ENCODE data around the gene ZSCAN5C. TPM values are rescaled to one million over a fixed set of nuclear protein-coding genes. Genes with fewer than 3 reads are reported as not detected.

Gene ZSCAN5C
- total RNA-seq, 1 donor from 2014 or later, result not detected

GRCh38 chr19:56158170-56158757, 43.8 kb upstream of the ZSCAN5C start:
- DNase-seq (ENCODE audit: low read depth), result no peak
- Mint-ChIP-seq H3K4me1 (ENCODE audit: low read depth, unreplicated experiment) (peaks cover 12% of the 10 kb centered on the region), H3K4me3 (ENCODE audit: unreplicated experiment) (no peak overlapping the region), H3K27ac (ENCODE audit: unreplicated experiment) (no peak overlapping the region), H3K27me3 (ENCODE audit: low read depth, unreplicated experiment) (no peaks in the 10 kb centered on the region), H3K9me3 (ENCODE audit: unreplicated experiment) (no peaks in the 10 kb centered on the region), H3K36me3 (ENCODE audit: low read depth, unreplicated experiment) (peaks cover 26% of the 10 kb centered on the region)
- no peak overlapping the region for H3K4me3 ChIP-seq (ENCODE audit: insufficient read depth, low read depth, low read length)
- H3K4me1 ChIP-seq (ENCODE audit: insufficient read depth, low read length), result no peaks in the 10 kb centered on the region
- no peak overlapping the region for H2AFZ ChIP-seq (ENCODE audit: low read depth, low read length)
- H3K27ac ChIP-seq (ENCODE audit: low read depth, low read length), result no peak overlapping the region
- no peaks in the 10 kb centered on the region for H3K27me3 ChIP-seq (ENCODE audit: insufficient read depth, low read length)
- H3K4me2 ChIP-seq (ENCODE audit: low read length), result no peak overlapping the region
- peaks cover 14% of the 10 kb centered on the region for H4K20me1 ChIP-seq (ENCODE audit: insufficient read depth, low read length)
- peaks cover 3% of the 10 kb centered on the region for H3K9me3 ChIP-seq (ENCODE audit: insufficient read depth, low read depth, low read length)
- TF ChIP-seq CTCF (IDR thresholded peaks at IDR 0.05; ENCODE audit: insufficient read depth, low read depth, low read length) (no peak), EZH2 (IDR thresholded peaks at IDR 0.05; ENCODE audit: insufficient read depth, low read length) (no peak)
- no peaks in the 10 kb centered on the region for H3K36me3 ChIP-seq (ENCODE audit: insufficient read depth, low read length)
- H3K79me2 ChIP-seq (ENCODE audit: insufficient read depth, low read length), result no peaks in the 10 kb centered on the region
- no peak overlapping the region for H3K9ac ChIP-seq (ENCODE audit: low read length)
- FAIRE-seq, result no peak

- no peak overlapping the region for H3K4me3 Mint-ChIP-seq (ENCODE audit: unreplicated experiment)
- peaks cover 8% of the 10 kb centered on the region for H3K4me1 Mint-ChIP-seq (ENCODE audit: low read depth, unreplicated experiment)
- Histone ChIP-seq H3K36me3 (ENCODE audit: insufficient read depth, low read length) (no peaks in the 10 kb centered on the region), H3K4me1 (ENCODE audit: insufficient read depth, low read length) (no peaks in the 10 kb centered on the region), H3K79me2 (ENCODE audit: insufficient read depth, low read length) (no peaks in the 10 kb centered on the region), H3K27ac (ENCODE audit: low read depth, low read length) (no peak overlapping the region), H4K20me1 (ENCODE audit: insufficient read depth, low read length) (peaks cover 6% of the 10 kb centered on the region), H3K4me2 (ENCODE audit: low read length) (no peak overlapping the region), H3K4me3 (ENCODE audit: insufficient read depth, low read depth, low read length) (no peak overlapping the region), H2AFZ (ENCODE audit: low read depth, low read length) (no peak overlapping the region), H3K9ac (ENCODE audit: low read length) (no peak overlapping the region), H3K9me3 (ENCODE audit: insufficient read depth, low read depth, low read length) (peaks cover 3% of the 10 kb centered on the region), H3K27me3 (ENCODE audit: insufficient read depth, low read length) (no peaks in the 10 kb centered on the region)
- no peaks in the 10 kb centered on the region for H3K9me3 Mint-ChIP-seq (ENCODE audit: unreplicated experiment)
- no peak for DNase-seq (ENCODE audit: low read depth)
- H3K27ac Mint-ChIP-seq (ENCODE audit: unreplicated experiment), result no peak overlapping the region
- no peak for FAIRE-seq
- H3K27me3 Mint-ChIP-seq (ENCODE audit: low read depth, unreplicated experiment), result no peaks in the 10 kb centered on the region
- no peak for TF ChIP-seq CTCF (IDR thresholded peaks at IDR 0.05; ENCODE audit: insufficient read depth, low read depth, low read length)
- no peak for TF ChIP-seq EZH2 (IDR thresholded peaks at IDR 0.05; ENCODE audit: insufficient read depth, low read length)
- H3K36me3 Mint-ChIP-seq (ENCODE audit: low read depth, unreplicated experiment), result peaks cover 26% of the 10 kb centered on the region
Measured at GRCh38 chr19:56159009-56159559, 43.0 kb upstream of the ZSCAN5C start.

DNA sequence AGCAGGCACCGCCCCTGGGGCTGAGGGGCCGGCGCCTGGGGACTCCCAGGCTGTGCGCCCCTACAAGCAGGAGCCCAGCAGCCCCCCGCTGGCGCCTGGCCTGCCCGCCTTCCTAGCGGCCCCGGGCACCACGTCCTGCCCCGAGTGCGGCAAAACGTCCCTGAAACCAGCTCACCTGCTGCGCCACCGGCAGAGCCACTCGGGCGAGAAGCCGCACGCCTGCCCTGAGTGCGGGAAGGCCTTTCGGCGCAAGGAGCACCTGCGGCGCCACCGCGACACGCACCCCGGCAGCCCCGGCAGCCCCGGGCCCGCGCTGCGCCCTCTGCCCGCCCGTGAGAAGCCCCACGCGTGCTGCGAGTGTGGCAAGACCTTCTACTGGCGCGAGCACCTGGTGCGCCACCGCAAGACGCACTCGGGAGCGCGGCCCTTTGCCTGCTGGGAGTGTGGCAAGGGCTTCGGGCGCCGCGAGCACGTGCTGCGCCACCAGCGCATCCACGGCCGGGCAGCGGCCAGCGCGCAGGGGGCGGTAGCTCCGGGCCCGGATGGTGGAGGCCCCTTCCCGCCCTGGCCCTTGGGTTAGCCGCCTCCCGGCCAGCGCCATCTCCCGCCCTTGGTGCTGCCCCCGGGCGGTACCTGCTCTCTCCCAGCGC, 42.3 kb upstream of the ZSCAN5C start:
- FAIRE-seq, result no peak
- no peak for DNase-seq (ENCODE audit: low read depth)
- no peaks in the 10 kb centered on the region for H3K27me3 Mint-ChIP-seq (ENCODE audit: low read depth, unreplicated experiment)
- Histone ChIP-seq H3K4me1 (ENCODE audit: insufficient read depth, low read length) (no peaks in the 10 kb centered on the region), H4K20me1 (ENCODE audit: insufficient read depth, low read length) (peaks cover 3% of the 10 kb centered on the region), H3K4me3 (ENCODE audit: insufficient read depth, low read depth, low read length) (no peak overlapping the region), H3K27ac (ENCODE audit: low read depth, low read length) (no peak overlapping the region), H3K79me2 (ENCODE audit: insufficient read depth, low read length) (no peaks in the 10 kb centered on the region), H3K9ac (ENCODE audit: low read length) (no peak overlapping the region), H2AFZ (ENCODE audit: low read depth, low read length) (no peak overlapping the region), H3K4me2 (ENCODE audit: low read length) (no peak overlapping the region), H3K9me3 (ENCODE audit: insufficient read depth, low read depth, low read length) (peaks cover 3% of the 10 kb centered on the region), H3K27me3 (ENCODE audit: insufficient read depth, low read length) (no peaks in the 10 kb centered on the region), H3K36me3 (ENCODE audit: insufficient read depth, low read length) (no peaks in the 10 kb centered on the region)
- H3K9me3 Mint-ChIP-seq (ENCODE audit: unreplicated experiment), result no peaks in the 10 kb centered on the region
- no peak for TF ChIP-seq EZH2 (IDR thresholded peaks at IDR 0.05; ENCODE audit: insufficient read depth, low read length)
- TF ChIP-seq CTCF (IDR thresholded peaks at IDR 0.05; ENCODE audit: insufficient read depth, low read depth, low read length), result no peak
- H3K4me3 Mint-ChIP-seq (ENCODE audit: unreplicated experiment), result no peak overlapping the region
- no peak overlapping the region for H3K27ac Mint-ChIP-seq (ENCODE audit: unreplicated experiment)
- H3K36me3 Mint-ChIP-seq (ENCODE audit: low read depth, unreplicated experiment), result peaks cover 26% of the 10 kb centered on the region
- H3K4me1 Mint-ChIP-seq (ENCODE audit: low read depth, unreplicated experiment), result peaks cover 8% of the 10 kb centered on the region

Measured in astrocyte (in vitro differentiated cells and primary cell).